Frontal cortex (tissue), 4 donors: ENCODE data around the gene MED22. TPM values are rescaled to one million over a fixed set of nuclear protein-coding genes. Genes with fewer than 3 reads are reported as not detected.
"Not testable (repeated sequence)": the region's sequence is repeated elsewhere in the genome, so short reads cannot be mapped to it uniquely, and the experiment has no call there.

Experiments
- DNase-seq, 2 donors: peaks; one replicate each; pipeline ENCODE4 v3.0.0; 2012; ENCODE audit warnings: low spot score in 2 of 2
- FAIRE-seq: peaks from 2 replicates; lab custom pipeline; 2012; peaks lifted over from hg19 to GRCh38; lab: Jason Lieb, UNC
- total RNA-seq: library from RNA; depleted of rRNA; stranded (reverse); fragments of >200 nt; gene quantifications from one replicate; pipeline ENCODE4 v1.2.3, GENCODE V29; 2014
- donor health status: control.
- donor health status: control.
- donor health status: control.

Gene MED22
- total RNA-seq, 1 donor from 2014 or later = 15.1 TPM

GRCh38 chr9:133321411-133321935 is 26.5 kb downstream of the MED22 start:
- DNase-seq (no peak), FAIRE-seq (no peak)

- no peak for DNase-seq
These were observed 27.5 kb downstream of the MED22 start for GRCh38 chr9:133320421-133320881.

GRCh38 chr9:133317551-133317950 is 30.4 kb downstream of the MED22 start:
- FAIRE-seq, DNase-seq: not testable (repeated sequence)

More at GRCh38 chr9:133320421-133320881, 27.5 kb downstream of the MED22 start:
- FAIRE-seq = no peak

DNA sequence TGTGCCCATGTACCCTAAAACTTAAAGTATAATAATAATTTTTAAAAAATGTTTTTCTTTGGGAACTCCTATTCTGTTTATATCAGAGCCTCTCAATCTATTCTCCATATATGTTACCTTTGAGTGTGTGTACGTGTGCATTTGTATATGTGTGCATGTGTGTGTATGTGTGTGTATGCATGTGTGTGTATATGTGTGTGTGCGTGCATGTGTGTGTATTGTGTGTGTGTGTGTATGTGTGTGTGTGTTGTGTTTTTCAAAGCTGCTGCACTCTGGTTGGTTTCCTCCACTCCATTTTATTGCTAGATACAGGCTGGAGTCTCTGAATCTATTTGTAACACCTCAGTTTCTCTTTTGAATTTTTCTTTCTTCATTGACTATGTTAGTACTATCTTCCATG is 31.9 kb downstream of the MED22 start:
- FAIRE-seq (no peak), DNase-seq (no peak)

- no peak for DNase-seq
- FAIRE-seq = no peak
These were observed 38.3 kb downstream of the MED22 start for GRCh38 chr9:133309608-133310007.

DNA sequence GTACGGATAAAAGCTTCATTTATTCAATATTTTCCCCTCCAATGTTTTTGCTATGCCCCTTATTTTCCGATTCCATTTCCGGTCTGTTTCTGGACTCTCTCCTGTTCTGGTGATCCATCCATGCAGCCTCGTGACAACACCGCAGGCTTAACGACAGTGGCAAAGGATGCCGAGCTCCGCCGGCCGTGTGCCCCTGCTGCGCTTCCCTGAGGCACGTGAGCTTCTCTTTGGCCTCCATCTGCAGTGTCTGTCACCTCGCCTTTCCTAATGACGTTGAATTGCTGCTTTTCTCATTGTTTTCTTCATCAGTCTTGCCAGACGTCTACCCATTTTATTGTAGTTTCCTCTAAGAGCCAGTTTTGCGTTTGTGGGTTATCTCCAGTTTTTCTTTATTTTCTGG is 40.6 kb downstream of the MED22 start:
- FAIRE-seq (no peak), DNase-seq (no peak)

DNA sequence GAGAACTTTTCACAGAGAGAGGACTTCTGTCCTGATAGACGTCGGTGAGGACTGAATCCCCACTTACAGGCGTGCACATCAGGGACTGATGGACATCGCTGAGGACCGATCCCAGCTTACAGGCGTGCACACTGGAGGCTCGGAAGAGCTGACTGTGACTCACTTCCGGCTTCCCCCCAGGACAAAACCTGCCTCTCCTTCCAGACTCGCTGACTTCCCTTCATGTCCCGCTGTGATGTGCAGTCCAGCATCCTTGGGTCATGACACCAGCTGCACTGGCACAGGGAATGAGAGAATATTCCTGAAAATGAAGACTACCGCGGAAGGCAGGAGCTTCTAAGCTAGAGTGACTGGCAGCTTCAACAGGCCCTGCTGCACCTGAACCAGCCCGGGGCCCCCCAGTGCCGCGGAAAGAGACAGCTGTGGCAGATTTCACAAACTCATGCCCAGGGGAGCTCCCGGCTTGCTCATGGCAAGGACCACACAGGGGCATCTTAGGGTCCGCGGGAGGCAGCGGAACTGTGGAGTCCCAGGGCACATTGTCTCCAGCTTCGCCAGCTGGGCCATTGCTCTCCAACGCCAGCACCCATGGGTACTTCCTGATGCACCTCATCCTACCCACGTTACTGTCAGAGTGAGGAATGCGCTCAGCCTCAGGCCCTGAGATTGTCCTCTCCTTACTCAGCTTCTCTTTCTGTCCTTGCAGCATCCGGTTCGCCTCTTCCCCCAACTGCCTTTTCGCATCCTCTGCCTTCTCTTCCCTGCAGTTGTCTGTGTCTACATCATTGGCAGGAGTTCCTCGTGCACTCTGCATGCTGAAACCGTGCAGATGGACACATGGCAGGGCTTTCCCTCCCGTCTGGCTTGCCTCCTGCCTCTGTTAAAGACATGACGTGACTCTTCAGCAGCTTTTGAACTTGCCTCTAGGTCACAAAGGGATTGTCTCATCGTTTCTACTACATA is 41.4 kb downstream of the MED22 start:
- no peak for DNase-seq

DNA sequence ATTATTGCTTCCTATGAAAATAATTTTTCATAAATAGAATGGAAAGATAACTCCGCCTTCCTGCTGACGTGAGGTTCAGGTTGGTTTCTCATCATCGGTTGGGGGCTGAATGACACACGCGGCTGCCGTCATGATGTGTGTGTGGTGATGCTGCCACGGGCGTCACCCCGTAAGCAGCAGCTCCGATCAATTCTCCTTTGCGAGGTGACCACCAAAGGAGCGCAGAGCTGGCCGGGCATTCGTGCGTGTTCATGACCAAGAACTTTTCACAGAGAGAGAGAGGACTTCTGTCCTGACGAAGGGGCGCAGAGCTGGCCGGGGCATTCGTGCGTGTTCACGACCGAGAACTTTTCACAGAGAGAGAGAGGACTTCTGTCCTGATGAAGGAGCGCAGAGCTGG is 42.2 kb downstream of the MED22 start:
- DNase-seq (no peak), FAIRE-seq (no peak)

More for the DNA sequence above, 41.4 kb downstream of the MED22 start:
- FAIRE-seq = no peak

- no peak for FAIRE-seq
- no peak for DNase-seq
These were observed 43.2 kb downstream of the MED22 start for GRCh38 chr9:133304477-133305377.

- FAIRE-seq (no peak), DNase-seq (no peak)
These were observed 43.8 kb downstream of the MED22 start for GRCh38 chr9:133304158-133304470.

DNA sequence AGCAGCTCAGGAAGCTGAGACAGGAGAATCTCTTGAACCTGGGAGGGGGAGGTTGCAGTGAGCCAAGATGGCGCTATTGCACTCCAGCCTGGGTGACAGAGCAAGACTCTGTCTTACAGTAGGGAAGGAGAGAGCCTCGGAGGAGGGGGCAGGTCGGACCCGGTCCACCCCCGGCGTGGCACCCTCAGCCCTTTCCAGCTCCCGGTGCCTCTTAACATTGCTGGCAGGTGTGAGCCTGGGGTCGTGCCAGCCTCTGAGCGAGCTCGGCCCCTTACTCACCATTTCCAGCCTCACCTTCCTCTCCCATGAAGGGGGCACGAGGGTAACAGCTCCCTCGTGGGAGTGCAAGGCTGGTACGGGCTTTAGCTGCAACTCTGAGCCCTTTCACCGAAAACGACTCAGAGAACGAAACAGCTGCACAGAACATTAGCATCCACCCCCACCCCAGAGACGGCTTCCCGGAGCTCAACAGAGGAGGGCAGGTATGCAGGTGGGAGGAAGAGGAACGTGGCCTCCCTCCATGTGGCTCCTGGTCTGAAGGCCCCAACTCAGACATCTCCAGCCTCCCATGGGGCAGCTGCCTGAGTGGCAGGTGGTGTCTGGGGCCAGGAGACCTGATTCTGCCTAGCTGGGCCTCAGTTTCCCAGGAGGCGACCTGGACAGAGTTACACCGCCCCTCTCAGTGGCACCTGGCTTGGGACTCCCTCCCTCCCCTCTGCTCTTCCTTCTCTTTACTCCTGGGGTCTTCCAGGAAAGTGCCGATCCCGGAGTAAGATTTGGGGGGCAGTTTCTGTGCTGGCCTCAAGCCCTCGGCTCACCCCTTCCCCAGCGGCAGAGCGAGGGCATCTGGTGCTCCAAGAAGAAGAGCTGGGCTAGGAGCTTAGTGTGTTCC is 44.4 kb downstream of the MED22 start:
- no peak for FAIRE-seq
- no peak for DNase-seq

- DNase-seq = no peak
- no peak for FAIRE-seq
These were observed 46.4 kb downstream of the MED22 start for GRCh38 chr9:133301253-133302230.

- DNase-seq, FAIRE-seq: not testable (repeated sequence)
These were observed 47.9 kb downstream of the MED22 start for GRCh38 chr9:133299996-133300395.

DNA sequence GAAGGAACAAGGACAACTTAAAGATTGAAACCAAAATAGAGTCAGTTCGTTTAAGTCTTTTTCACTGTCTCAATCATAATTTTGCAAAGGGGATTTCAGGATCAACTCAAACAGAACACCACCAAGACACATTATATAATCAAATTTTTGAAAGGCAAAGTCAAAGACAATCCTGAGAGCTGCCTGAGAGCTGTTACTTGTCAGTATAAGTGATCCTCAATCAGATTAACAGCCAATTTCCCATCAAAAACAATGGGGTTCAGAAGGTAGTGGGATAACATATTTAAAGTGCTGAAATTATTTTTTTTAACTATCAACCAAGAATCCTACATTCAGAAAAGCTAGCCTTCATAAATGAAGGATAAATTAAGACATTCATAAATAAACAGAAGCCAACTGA is 53.7 kb downstream of the MED22 start:
- no peak for DNase-seq
- FAIRE-seq = no peak

DNA sequence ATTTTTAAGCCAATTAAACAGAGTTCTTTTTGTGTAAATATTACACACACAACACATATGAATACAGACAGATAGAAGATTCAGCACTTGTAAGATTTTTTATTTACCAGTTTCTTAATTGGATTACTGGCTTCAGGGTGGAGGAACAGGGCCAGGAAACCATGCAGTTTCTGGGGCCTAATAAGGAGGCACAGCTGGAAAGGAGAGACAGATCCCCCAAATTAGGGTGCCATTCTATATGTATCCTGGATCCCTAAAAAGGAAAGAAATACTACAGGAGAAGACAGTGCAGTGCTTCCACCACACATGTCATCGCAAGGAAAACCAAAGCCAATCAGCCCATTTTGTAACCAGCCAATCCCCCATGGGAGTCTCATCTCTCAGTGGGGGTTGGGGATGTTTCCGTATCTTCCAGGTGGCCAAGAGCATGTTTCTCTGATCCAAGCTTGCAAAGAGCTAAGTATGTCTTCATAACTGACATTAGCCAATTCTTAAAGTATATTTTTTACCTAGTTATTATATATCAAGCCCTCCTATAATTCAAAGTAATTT is 57.1 kb downstream of the MED22 start:
- FAIRE-seq = no peak
- no peak for DNase-seq
